ENCODE data around the gene SMAD5. TPM values are rescaled to one million over a fixed set of nuclear protein-coding genes. Genes with fewer than 3 reads are reported as not detected.

The SMAD5 gene
- total and polyA plus RNA-seq, 12 donors: 6.4 to 76.6 (median 46.2) TPM

DNA sequence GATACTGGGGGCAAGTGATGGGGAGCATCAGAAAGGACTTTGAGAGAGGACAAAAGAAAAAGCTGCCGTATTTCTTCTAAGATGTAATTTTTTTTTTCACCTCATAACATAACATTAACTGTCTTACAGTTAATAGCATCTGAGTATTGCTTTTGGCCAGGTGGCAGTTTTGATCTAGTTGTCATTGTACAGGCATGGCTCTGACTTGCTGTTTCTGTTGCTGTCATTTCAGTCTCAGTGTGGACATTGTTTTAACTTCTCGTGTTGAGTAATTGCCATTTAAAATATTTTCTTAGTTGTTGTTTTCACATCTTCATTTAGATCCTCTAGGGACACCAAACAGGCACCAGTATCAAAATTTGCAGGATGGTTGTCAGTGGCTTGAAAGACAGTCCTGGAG, 12.4 kb downstream of the SMAD5 start:
- WGBS, 4 donors: 57 to 65% (median 63%) methylated on average over 2 of the region's 2 CpGs
- Histone ChIP-seq H3K9me3 (replicated peaks in 1 of 3) (no peaks in the 10 kb centered on the region), H3K27ac (no peak overlapping the region), H3K4me3 (no peak overlapping the region), H3K36me3 (replicated peaks in 1 of 2) (no peaks in the 10 kb centered on the region), H3K27me3 (no peaks in the 10 kb centered on the region), H3K4me1 (replicated peaks in 1 of 2) (peaks cover 0 to 38% of the 10 kb centered on the region in 2 donors)
- TF ChIP-seq, protein P1, sequence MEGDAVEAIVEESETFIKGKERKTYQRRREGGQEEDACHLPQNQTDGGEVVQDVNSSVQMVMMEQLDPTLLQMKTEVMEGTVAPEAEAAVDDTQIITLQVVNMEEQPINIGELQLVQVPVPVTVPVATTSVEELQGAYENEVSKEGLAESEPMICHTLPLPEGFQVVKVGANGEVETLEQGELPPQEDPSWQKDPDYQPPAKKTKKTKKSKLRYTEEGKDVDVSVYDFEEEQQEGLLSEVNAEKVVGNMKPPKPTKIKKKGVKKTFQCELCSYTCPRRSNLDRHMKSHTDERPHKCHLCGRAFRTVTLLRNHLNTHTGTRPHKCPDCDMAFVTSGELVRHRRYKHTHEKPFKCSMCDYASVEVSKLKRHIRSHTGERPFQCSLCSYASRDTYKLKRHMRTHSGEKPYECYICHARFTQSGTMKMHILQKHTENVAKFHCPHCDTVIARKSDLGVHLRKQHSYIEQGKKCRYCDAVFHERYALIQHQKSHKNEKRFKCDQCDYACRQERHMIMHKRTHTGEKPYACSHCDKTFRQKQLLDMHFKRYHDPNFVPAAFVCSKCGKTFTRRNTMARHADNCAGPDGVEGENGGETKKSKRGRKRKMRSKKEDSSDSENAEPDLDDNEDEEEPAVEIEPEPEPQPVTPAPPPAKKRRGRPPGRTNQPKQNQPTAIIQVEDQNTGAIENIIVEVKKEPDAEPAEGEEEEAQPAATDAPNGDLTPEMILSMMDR (IDR thresholded peaks at IDR 0.05): no peak
- TF ChIP-seq POLR2A (IDR thresholded peaks at IDR 0.05): no peak
- intact Hi-C loops (cut with DNase I): no loop called here
- no peak for DNase-seq

DNA sequence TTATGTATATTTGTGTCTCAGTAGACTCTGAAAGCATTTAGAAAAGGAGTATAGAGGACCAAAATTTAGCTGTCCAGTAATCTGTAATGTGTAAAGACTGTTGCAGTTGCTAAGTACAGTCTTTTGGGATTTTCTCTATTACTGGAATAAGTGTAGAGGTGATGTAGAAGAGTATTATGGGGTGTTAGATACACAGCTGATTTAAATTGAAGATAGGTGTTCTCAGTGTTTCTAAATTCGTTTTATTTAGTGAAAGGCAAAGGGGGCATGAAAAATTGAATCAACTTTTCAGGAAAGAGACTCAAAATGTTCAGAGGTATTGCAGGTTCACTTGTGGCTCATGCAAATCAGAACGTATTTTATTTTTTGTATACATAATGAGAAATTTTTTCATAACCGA, 13.6 kb downstream of the SMAD5 start:
- no peak overlapping the region for H3K27ac ChIP-seq
- intact Hi-C loops (cut with DNase I): no loop called here
- no peak for TF ChIP-seq POLR2A (IDR thresholded peaks at IDR 0.05)
- no peak for DNase-seq
- H3K4me1 ChIP-seq (replicated peaks in 1 of 2): peaks cover 0 to 43% of the 10 kb centered on the region in 2 donors
- 73 to 88% (median 84%) methylated on average over 3 of the region's 3 CpGs for WGBS, 4 donors
- H3K9me3 ChIP-seq (replicated peaks in 1 of 3): no peaks in the 10 kb centered on the region
- H3K27me3 ChIP-seq: no peaks in the 10 kb centered on the region
- no peaks in the 10 kb centered on the region for H3K36me3 ChIP-seq (replicated peaks in 1 of 2)
- H3K4me3 ChIP-seq: no peak overlapping the region

DNA sequence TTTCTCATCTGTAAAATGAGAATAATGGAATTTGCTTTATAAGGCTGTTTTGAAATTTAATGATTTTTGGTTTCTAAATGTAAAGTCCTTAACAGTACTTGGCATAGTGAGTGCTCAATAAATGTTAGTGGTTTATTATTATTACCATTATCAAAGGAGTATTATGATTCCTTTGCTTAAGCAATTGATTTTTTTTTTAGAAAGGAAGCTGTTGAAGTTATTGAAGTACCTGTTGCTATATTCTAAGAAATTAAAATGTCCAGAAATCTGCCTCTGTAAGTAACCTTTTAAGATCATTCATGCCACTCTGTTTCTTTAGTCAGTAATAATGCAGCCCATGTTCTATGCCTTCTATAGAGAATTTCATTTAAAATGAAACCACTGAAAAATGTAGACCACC, 15.0 kb downstream of the SMAD5 start:
- intact Hi-C loops (cut with DNase I): no loop called here
- TF ChIP-seq, protein P1 (IDR thresholded peaks at IDR 0.05): no peak
- TF ChIP-seq POLR2A (IDR thresholded peaks at IDR 0.05): no peak
- DNase-seq: no peak
- no peak overlapping the region for H3K4me3 ChIP-seq
- H3K27ac ChIP-seq: no peak overlapping the region
- peaks cover 0 to 43% of the 10 kb centered on the region in 2 donors for H3K4me1 ChIP-seq (replicated peaks in 1 of 2)
- H3K36me3 ChIP-seq (replicated peaks in 1 of 2): no peaks in the 10 kb centered on the region
- H3K27me3 ChIP-seq: no peaks in the 10 kb centered on the region
- H3K9me3 ChIP-seq (replicated peaks in 1 of 3): no peaks in the 10 kb centered on the region

DNA sequence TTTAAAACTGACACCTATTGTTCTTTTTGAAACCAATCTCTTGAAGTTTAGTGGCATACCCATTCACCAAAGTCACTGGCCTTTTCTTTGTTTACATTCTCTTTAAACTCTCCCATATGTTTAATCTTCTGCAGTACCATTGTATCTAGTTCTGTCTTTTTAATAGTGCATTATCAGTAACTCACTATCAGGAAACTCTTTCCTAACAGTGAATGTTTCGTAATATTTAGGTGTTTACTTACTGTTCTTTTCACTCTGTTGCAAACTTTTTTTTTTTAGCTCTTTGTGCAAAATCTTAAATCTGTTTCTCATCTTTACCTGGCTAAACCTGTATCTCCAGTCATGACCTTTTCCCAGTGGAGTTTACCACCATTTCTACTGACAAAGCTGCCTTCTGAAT, 17.2 kb downstream of the SMAD5 start:
- intact Hi-C loops (cut with DNase I): no loop called here
- Histone ChIP-seq H3K4me1 (replicated peaks in 1 of 2) (peaks cover 0 to 30% of the 10 kb centered on the region in 2 donors), H3K27ac (no peak overlapping the region), H3K4me3 (no peak overlapping the region), H3K27me3 (no peaks in the 10 kb centered on the region), H3K9me3 (replicated peaks in 1 of 3) (no peaks in the 10 kb centered on the region), H3K36me3 (replicated peaks in 1 of 2) (peaks cover 0 to 13% of the 10 kb centered on the region in 2 donors)
- 48 to 66% (median 54%) methylated on average over 1 of the region's 1 CpG for WGBS, 4 donors
- TF ChIP-seq, protein P1 (IDR thresholded peaks at IDR 0.05): no peak
- no peak for TF ChIP-seq POLR2A (IDR thresholded peaks at IDR 0.05)
- no peak for DNase-seq

DNA sequence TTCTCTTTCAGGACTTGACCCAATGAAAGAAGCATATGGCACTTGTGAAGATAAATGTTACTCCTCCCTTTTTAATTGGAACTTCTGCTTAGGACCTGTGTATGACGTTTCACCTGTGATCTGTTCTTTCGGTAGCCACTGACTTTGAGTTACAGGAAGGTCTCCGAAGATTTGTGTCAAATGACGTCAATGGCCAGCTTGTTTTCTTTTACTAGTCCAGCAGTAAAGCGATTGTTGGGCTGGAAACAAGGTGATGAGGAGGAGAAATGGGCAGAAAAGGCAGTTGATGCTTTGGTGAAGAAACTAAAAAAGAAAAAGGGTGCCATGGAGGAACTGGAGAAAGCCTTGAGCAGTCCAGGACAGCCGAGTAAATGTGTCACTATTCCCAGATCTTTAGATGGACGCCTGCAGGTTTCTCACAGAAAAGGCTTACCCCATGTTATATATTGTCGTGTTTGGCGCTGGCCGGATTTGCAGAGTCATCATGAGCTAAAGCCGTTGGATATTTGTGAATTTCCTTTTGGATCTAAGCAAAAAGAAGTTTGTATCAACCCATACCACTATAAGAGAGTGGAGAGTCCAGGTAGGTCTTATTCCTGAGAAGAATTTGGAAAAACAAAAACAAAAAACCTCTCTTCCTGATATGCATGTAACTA, 21.1 kb downstream of the SMAD5 start:
- Histone ChIP-seq H3K36me3 (replicated peaks in 1 of 2) (peaks cover 0 to 27% of the 10 kb centered on the region in 2 donors), H3K4me3 (no peak overlapping the region), H3K4me1 (replicated peaks in 1 of 2) (peaks cover 0 to 14% of the 10 kb centered on the region in 2 donors), H3K27ac (no peak overlapping the region), H3K9me3 (replicated peaks in 1 of 3) (no peaks in the 10 kb centered on the region), H3K27me3 (no peaks in the 10 kb centered on the region)
- DNase-seq: no peak
- TF ChIP-seq POLR2A (IDR thresholded peaks at IDR 0.05): no peak
- TF ChIP-seq, protein P1 (IDR thresholded peaks at IDR 0.05): no peak
- WGBS, 4 donors: 95 to 97% (median 96%) methylated on average over 11 of the region's 11 CpGs
- intact Hi-C loops (cut with DNase I): no loop called here
